ENCODE results near the gene RPL39.
"Not testable (repeated sequence)": the region's sequence is repeated elsewhere in the genome, so short reads cannot be mapped to it uniquely, and the experiment has no call there.

Gene RPL39

DNA sequence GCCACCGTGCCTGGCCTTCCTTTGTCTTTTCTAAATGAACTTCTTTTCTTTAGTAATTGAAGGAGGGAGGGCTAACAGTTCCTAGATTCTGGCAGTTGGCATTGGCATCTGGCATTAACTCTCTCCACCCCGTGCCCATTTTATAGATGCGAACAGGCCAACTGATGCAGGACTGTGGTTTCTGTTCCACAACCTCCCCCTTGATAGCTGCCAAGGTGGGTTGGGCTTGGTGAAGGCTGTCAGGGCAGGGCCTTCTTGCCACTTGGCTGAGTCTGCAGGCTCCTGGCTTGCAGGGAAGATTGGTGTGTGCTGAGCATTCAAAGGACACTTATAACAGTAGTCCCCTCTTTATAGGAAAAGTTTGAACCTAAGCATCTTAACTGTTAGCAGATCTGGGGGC is 28.7 kb downstream of the RPL39 start:
- DNase-seq, result no peak

DNA sequence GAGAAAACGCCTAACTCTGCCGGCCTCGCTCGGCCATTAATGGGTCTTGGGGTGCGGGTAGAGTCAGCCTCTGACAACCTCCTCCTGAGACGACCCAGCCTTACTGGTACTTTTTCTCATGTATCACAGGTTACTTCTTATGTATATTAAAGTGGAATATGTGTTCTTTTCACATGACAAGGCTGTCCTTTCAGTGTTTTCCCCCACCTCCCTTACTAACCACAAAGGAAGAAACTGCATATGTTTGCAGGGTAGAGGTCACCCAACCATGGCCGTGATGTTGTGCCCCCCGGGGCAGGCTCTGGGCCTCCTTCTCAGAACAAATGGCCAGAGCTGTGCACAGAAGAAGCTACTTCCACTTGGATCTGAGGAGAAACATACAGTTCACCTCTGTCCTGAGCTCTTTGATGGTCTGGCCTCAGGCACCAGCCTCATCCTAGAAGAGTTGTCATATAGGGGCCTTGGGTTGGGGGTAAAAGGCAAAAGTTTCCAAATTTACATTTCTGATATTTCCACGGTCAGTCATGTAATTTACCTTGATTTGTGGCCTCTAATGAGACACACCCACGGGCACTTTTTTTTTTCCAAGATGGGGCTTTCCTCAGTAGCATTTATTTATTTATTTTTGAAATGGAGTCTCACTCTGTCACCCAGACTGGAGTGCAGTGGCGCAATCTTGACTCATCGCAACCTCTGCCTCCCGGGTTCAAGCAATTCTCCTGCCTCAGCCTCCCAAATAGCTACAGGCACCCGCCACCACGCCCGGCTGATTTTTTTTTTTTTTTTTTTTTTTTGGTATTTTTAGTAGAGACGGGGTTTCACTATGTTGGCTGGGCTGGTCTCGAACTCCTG is 31.2 kb downstream of the RPL39 start:
- no peak for DNase-seq

DNA sequence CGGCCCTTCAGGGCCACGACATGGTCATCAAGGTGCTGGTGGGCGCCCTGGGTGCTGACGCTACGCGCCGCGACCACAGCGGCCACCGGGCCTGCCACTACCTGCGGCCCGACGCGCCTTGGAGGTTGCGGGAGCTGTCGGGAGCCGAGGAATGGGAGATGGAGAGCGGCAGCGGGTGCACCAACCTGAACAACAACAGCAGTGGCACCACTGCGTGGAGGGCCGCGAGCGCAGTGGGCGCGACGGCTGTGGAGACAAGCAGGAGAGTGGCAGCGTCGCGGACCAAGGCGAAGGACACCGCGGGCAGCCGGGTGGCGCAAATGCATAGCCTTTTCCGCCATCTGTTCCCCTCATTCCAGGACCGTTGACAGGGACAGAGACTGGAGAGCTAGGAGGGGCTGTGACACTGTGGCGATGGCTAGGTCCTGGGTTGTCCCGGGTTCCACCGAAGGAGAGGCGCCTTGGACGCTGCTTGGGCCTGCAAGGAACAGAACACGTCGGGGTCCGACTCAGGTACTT is 32.1 kb downstream of the RPL39 start:
- no peak for DNase-seq

DNA sequence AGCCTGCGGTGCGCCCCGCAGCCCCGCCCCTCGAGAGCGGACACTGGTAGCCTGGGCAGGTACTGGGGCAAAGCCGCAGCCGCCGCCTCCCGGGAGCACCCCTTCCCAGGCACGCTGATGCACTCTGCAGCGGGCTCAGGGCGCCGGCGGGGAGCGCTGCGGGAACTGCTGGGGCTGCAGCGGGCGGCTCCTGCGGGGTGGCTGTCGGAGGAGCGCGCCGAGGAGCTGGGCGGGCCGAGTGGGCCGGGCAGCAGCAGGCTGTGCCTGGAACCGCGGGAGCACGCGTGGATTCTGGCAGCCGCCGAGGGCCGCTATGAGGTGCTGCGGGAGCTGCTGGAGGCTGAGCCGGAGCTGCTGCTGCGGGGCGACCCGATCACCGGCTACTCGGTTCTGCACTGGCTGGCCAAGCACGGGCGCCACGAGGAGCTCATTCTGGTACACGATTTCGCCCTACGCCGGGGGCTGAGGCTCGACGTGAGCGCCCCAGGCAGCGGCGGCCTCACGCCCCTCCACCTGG is 32.6 kb downstream of the RPL39 start:
- no peak for DNase-seq

DNA sequence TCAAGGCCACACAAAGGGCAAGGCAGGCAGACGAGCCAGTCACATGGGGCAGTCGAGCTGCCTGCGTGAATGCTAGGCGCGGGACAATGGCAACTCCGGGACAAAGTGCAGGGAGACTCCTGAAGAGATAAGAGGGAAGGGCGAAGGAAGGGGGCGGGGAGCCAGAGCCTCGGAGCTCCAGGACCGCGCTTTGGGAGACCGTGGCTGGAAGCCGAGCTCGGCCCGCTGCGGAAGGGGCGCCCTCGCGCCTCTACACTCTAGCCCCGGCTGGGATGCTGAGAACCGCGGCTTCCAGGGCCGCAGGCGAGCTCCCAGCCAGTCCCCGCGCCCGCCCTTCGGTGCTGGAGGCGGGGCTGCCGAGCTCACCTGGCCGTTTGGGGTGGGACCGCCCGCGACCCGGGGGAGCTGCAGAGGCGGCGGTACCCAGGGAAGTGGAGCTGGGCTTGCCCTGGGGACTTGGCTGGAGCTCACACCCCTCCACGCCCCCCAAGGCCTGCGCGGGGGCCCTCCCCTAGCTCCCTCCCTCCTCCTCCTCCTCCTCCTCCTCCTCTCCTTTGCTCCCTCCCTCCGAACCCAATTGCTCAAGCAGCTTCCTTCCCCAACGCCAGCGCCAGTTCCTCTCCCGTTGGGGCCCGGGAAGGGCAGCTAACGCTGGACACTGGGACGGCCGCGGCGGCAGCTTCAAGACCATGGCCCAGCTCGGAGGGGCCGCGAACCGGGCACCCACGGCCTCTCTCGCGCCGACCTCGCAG is 33.3 kb downstream of the RPL39 start, which contains the start of gene SOWAHD:
TSS of gene SOWAHD (plus strand) at position 610 of the 752 bp plus-strand sequence. CDS start at position 690, 80 bp downstream.
- DNase-seq, result no peak

DNA sequence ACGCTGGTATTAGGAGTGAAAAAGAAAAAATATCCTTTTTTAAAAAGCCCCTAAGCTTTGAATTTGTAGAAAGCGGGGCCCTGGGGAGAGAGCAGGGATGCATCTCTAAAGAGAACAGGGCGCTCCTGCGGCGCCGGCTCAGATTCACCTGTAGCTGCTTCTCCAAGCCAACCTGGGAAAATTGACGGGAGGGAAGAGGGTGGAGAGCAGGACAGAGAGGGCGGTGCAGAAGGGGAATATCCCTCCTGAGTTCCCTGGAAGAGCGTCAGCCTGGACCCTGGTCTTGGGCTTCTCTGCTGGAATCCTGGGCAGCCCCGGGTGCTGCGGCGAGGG is 33.8 kb downstream of the RPL39 start:
- no peak for DNase-seq

DNA sequence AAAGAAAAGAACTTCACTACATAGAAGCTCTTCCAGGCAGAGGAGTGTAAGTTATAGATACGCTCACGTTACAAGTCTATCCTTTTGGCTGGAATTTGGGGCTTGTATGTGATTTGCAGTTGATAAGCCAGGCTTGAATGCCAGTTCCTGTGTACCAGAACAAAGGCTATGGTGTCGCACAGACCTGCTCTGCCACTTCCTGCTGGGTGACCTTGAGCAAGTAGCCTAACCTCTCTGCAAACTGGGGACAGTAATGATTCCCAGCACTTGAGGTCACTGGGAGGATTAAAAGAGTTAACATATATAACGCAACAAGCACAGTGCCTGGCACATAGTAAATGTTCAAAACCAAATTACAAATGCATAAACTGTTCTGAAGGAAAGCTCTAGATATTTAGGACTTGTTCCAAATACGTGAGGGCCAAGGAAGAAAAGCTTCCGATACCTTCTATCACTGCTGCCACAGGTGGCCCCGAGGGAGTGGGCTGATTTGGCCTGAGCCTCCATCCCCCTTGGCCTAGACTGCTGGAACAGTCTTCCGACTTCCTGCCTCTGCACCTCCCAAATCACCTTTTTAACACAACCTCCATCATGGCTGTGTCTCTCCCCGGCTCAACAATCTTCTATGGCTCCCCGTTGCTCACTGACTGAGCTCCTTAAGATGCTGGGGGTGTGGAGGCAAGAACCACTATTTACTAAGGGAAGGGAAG is 34.3 kb downstream of the RPL39 start:
- DNase-seq, result no peak

DNA sequence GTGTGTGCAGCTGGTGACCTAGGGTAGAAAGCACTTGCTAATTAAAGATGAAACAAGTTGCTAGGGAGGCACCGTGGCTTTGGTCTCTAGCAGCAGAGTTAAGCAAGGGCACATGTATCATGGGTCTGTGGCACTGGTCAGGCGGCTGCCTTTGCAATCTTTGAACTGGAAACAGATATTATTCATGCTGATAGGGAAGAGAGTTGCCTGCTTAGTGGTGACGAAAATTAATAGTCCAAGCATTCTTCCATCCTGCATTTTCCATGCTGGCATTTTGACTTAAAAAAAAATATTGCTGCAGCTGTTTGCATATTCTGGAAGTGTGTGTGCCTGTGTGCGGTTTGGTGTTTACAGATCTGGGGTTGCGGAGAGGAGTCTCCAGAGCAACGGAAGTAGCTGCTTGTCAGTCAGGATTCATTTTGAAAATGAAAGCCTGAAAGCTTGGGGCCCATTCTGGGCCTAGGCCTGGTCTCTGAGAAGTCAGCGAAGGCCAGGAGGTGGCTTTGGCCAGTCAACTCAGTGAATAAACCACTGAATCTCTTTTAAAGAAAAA is 35.4 kb downstream of the RPL39 start:
- DNase-seq, result no peak

DNA sequence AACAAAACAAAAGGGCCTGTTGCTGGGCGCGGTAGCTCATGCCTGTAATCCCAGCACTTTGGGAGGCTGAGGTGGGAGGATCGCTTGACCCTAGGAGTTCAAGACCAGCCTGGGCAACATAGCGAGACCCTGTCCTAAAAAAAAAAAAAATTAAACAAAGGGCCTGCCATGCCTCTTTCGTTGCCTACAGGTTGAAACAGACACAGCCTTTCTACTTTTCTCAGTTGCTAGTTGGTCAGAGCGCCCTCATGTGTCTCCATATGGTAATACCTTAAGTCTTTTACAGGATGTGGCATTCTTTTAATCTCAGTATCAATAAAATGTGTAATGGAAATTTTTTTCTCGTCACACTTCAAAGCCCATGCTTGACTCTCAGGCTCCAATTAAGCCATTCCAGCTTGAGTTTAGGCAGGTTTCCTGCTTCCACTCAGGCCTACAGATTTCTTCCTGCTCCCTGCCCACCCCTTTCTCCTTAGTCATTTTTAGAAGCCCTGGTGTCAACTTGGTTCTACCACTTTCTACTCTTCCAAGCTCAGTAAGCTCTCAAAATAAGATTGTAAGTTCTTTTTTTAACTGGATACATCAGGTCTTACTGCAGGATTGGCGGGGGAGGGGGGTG is 37.7 kb downstream of the RPL39 start:
- DNase-seq, result peak; percentile 60

DNA sequence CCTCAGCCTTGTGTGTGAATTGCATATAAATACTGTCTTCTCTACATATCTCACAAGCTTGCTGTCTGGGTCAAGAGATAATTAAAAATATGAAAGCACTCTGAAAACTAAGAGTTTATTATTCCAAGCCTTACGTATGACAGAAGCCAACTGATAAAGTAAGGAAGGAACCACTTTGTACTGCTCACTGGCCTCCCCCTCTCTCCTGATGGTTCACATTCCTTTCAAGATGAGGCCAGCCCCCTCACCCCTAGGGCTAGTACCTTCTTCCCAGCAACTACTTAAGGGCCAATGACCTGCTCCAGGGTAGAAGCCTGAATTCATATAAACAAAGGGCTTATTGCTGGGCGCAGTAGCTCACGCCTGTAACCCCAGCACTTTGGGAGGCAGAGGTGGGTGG is 38.4 kb downstream of the RPL39 start:
- no peak for DNase-seq

DNA sequence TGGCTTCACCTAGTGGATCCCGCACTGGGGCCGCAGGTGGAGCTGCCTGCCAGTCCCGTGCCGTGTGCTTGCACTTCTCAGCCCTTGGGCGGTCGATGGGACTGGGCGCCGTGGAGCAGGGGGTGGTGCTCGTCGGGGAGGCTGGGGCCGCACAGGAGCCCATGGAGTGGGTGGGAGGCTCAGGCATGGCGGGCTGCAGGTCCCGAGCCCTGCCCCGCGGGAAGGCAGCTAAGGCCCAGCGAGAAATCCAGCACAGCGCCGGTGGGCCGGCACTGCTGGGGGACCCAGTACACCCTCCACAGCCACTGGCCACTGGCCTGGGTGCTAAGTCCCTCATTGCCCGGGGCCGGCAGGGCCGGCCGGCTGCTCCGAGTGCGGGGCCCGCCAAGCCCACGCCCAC is 40.7 kb downstream of the RPL39 start:
- DNase-seq, result not testable (repeated sequence)

DNA sequence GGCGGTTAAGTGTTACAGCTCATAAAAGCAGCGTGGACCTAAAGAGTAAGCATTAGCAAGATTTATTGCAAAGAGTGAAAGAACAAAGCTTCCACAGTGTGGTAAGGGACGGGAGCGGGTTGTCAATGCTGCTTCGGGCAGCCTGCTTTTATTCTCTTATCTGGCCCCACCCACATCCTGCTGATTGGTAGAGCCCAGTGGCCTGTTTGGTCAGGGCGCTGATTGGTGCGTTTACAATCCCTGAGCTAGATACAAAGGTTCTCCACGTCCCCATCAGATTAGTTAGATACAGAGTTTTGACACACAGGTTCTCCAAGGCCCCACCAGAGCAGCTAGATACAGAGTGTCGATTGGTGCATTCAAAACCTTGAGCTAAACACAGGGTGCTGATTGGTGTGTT is 41.3 kb downstream of the RPL39 start:
- DNase-seq, result not testable (repeated sequence)

DNA sequence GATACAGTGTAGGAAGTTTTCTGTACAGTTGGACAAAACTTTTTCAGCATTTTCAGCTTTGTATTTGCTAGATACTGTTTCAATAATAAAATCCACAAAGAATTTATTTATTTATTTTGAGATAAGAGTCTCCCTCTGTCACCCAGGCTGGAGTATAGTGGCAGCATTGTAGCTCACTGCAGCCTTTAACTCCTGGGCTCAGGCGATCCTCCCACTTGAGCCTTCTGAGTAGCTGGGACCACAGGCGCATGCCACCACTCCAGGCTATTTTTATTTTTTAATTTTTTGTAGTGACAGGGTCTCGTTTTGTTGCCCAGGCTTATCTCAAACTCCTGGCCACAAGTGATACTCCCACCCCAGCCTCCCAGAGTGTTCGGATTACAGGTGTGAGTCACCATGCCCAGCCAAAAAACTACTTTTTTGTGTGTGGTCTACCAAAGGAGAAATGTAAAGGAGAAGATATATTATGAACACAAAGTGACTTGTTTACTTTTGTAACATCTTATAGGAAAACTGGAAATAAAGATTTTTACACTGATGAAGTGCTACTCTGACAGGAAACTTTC is 46.1 kb downstream of the RPL39 start:
- peak; percentile 9 for DNase-seq

DNA sequence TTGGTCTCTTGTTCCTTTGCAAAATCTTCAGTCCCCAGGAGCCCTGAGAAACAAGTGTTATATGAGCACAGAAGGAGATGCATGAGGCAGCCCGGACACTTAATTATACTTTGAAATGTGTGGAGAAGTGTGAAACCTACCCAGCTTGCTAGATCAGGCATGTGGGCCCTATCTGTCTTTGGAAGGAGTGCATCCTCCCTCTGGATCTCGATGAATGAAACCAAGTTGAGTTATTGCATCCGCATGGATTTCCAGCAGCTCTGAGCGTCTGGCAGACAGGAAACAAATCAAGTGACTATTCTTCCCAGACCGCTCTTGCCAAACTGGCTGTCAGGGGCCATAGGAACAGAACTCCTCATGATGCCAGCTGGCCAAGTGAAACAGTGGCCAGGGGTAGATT is 52.7 kb downstream of the RPL39 start:
- DNase-seq, result no peak
